Endodermal cell (in vitro differentiated cells): ENCODE measurements around the gene STK11. TPM values are rescaled to one million over a fixed set of nuclear protein-coding genes. Genes with fewer than 3 reads are reported as not detected.
A peak's percentile ranks its signal among the peaks of the same experiment; 100 is the strongest.

Source experiments
- DNase-seq: peaks from one replicate; pipeline ENCODE4 v3.0.0-alpha.2; 2017
- H3K27ac ChIP-seq: 2 replicates; pipeline ENCODE4 v1.5.1; 2013; ENCODE audit warnings: mild to moderate bottlenecking, low read depth, low read length, moderate library complexity
- H3K27me3 ChIP-seq: 2 replicates; pipeline ENCODE4 v1.6.1; 2013; ENCODE audit warnings: mild to moderate bottlenecking, low read length, moderate library complexity; ENCODE audit not compliant: insufficient read depth, control insufficient read depth, poor library complexity, severe bottlenecking
- H3K36me3 ChIP-seq: 2 replicates; pipeline ENCODE4 v1.7.0; 2013; ENCODE audit warnings: mild to moderate bottlenecking, low read length, moderate library complexity; ENCODE audit not compliant: control insufficient read depth, insufficient read depth
- H3K4me1 ChIP-seq: one replicate; pipeline ENCODE4 v1.7.0; 2013; ENCODE audit warnings: low read length; ENCODE audit not compliant: control insufficient read depth, insufficient read depth
- H3K4me3 ChIP-seq: 2 replicates; pipeline ENCODE4 v1.5.1; 2013; ENCODE audit warnings: mild to moderate bottlenecking, low read length, moderate library complexity
- H3K9ac ChIP-seq: 2 replicates; pipeline ENCODE4 v1.6.1; 2013; ENCODE audit warnings: mild to moderate bottlenecking, low read length, moderate library complexity; ENCODE audit not compliant: poor library complexity, severe bottlenecking; ENCODE audit errors: extremely low read depth
- H3K9me3 ChIP-seq: 2 replicates; pipeline ENCODE4 v1.6.1; 2013; ENCODE audit warnings: mild to moderate bottlenecking, low read length, moderate library complexity; ENCODE audit not compliant: control insufficient read depth
- H3K27ac Mint-ChIP-seq: 2 replicates; pipeline ENCODE4 v1.8.0; 2020; ENCODE audit warnings: mixed read lengths
- H3K27me3 Mint-ChIP-seq: 2 replicates; pipeline ENCODE4 v1.8.0; 2021; ENCODE audit warnings: mild to moderate bottlenecking, mixed read lengths; ENCODE audit not compliant: insufficient read depth
- H3K36me3 Mint-ChIP-seq: 2 replicates; pipeline ENCODE4 v1.8.0; 2020; ENCODE audit warnings: low read depth, mixed read lengths
- H3K4me1 Mint-ChIP-seq: 2 replicates; pipeline ENCODE4 v1.8.0; 2020; ENCODE audit warnings: mixed read lengths
- H3K4me3 Mint-ChIP-seq: 2 replicates; pipeline ENCODE4 v1.8.0; 2020; ENCODE audit warnings: mild to moderate bottlenecking, moderate library complexity, mixed read lengths
- H3K9me3 Mint-ChIP-seq: 2 replicates; pipeline ENCODE4 v1.8.0; 2020; ENCODE audit warnings: mild to moderate bottlenecking, mixed read lengths
- CTCF ChIP-seq: fragments of 200-600 bp; sonication (generic); conservative IDR thresholded peaks from 2 replicates; pipeline ENCODE4 v1.5.0; 2021; ENCODE audit warnings: antibody characterized with exemption, mild to moderate bottlenecking
- WGBS, 2 experiments: methylation state at CpG; one replicate each; pipeline versions ENCODE4 v1.1.5 to v1.1.7; 2013; ENCODE audit warnings: missing lambda C conversion rate in 2 of 2, mixed read lengths in 1 of 2; ENCODE audit not compliant: insufficient coverage in 1 of 2, insufficient read length in 1 of 2; 5-methylcytosine and 5-hydroxymethylcytosine counted together
- long read RNA-seq, 4 experiments: library from polyadenylated mRNA in 2 of 4; library from RNA in 1 of 4; library from capped mRNA in 1 of 4; stranded (forward) in 3 of 4; unstranded in 1 of 4; transcript quantifications; one replicate each; pipeline ENCODE4 v2.0.0, GENCODE V29; 2020 to 2021; ENCODE audit warnings: inconsistent platforms in 1 of 4
- polyA plus RNA-seq, 2 experiments: library from polyadenylated mRNA; stranded (reverse); fragments of 50-300 nt; gene quantifications; one replicate each; pipeline ENCODE4 v1.2.3, GENCODE V29; 2013
- total RNA-seq, 2 donors: library from RNA; stranded (reverse); fragmentation: NEBNext Ultra II Directional in 1 of 2; extraction: Animal tissue kit (Norgen Biotek cat#: 25700) in 1 of 2; gene quantifications; 2 replicates in 1 of 2; 3 replicates in 1 of 2; pipeline ENCODE4 v1.2.1, GENCODE V29; 2021

The STK11 gene
- 10 to 100 TPM; 78.8 to 81.4 TPM for total RNA-seq
- polyA plus RNA-seq (2013, experiment 1 of 2): 44.7 TPM
- polyA plus RNA-seq (2013, experiment 2 of 2): 46.8 TPM
- long read RNA-seq, experiment 1, partial matches to known transcripts: 13 of 24 reads
- long read RNA-seq, experiment 1, other reads (novel, unspliced or antisense): 7 of 24 reads
- long read RNA-seq, experiment 2, transcript STK11-201 (10 exons, 2,611 nt): major isoform, 155 of 216 reads
- long read RNA-seq, experiment 2, partial matches to known transcripts: 16 of 216 reads
- long read RNA-seq, experiment 2, other reads (novel, unspliced or antisense): 45 of 216 reads
- long read RNA-seq, experiment 3, partial matches to known transcripts: 1 of 2 reads
- long read RNA-seq, experiment 3, other reads (novel, unspliced or antisense): 1 of 2 reads
- long read RNA-seq, experiment 4, partial matches to known transcripts: 1 of 1 reads
- long read RNA-seq, experiment 4, other reads (novel, unspliced or antisense): 0 of 1 reads

- no peaks in the 10 kb centered on the region for H3K27me3 ChIP-seq
- H3K4me3 Mint-ChIP-seq: peak within 1 kb of the TSS; percentile 87
- no peaks in the 10 kb centered on the region for H3K4me1 ChIP-seq
- no peak within 1 kb of the TSS for H3K27ac ChIP-seq
- H3K36me3 Mint-ChIP-seq: peaks cover 10% of the 10 kb centered on the region
- no peaks in the 10 kb centered on the region for H3K9me3 ChIP-seq
- peak; percentile 100 for DNase-seq
- WGBS, 2 experiments: 3 to 6% methylated on average over 32 to 113 of the region's 114 CpGs
- H3K4me1 Mint-ChIP-seq: peaks cover 6% of the 10 kb centered on the region
- no peaks in the 10 kb centered on the region for H3K27me3 Mint-ChIP-seq
- H3K9me3 Mint-ChIP-seq: no peaks in the 10 kb centered on the region
- H3K4me3 ChIP-seq: peak within 1 kb of the TSS; percentile 94
- H3K27ac Mint-ChIP-seq: peak within 1 kb of the TSS; percentile 74
- peaks cover 13% of the 10 kb centered on the region for H3K36me3 ChIP-seq
- H3K9ac ChIP-seq: peak within 1 kb of the TSS; percentile 60
- no peak for TF ChIP-seq CTCF
Observed at GRCh38 chr19:1205114-1206099, at the start of gene STK11. STK11 (plus strand) TSS chr19:1205778; CDS start chr19:1206914, 1,136 bp downstream.

- H3K27ac Mint-ChIP-seq: no peak overlapping the region
- H3K4me1 ChIP-seq: no peaks in the 10 kb centered on the region
- no peak overlapping the region for H3K27ac ChIP-seq
- WGBS, 2 experiments: 92 to 94% methylated on average over 22 to 24 of the region's 24 CpGs
- H3K27me3 Mint-ChIP-seq: no peaks in the 10 kb centered on the region
- no peak for TF ChIP-seq CTCF
- H3K4me3 ChIP-seq: no peak overlapping the region
- no peaks in the 10 kb centered on the region for H3K9me3 ChIP-seq
- H3K36me3 ChIP-seq: peaks cover 15% of the 10 kb centered on the region
- no peak overlapping the region for H3K9ac ChIP-seq
- H3K4me3 Mint-ChIP-seq: no peak overlapping the region
- no peaks in the 10 kb centered on the region for H3K4me1 Mint-ChIP-seq
- no peaks in the 10 kb centered on the region for H3K9me3 Mint-ChIP-seq
- no peaks in the 10 kb centered on the region for H3K27me3 ChIP-seq
- no peak for DNase-seq
- peaks cover 11% of the 10 kb centered on the region for H3K36me3 Mint-ChIP-seq
Observed at GRCh38 chr19:1156305-1156801, 49.2 kb upstream of the STK11 start.
